Prostate gland (tissue), 2 donors: ENCODE data around the gene SIGLEC5.

Source experiments
- CTCF ChIP-seq, 4 experiments: fragments of 200-600 bp in 2 of 4; fragments of 450-650 bp in 2 of 4; sonication (generic) in 2 of 4; IDR thresholded peaks; 1 replicate in 3 of 4; 2 replicates in 1 of 4; pipeline ENCODE4 v1.5.1; 2016 to 2019; ENCODE audit warnings: antibody characterized with exemption in 4 of 4, mild to moderate bottlenecking in 2 of 4, moderate library complexity in 2 of 4
- POLR2A ChIP-seq: fragments of 450-650 bp; IDR thresholded peaks from one replicate; pipeline ENCODE4 v1.6.1; 2016; ENCODE audit warnings: antibody characterized with exemption, mild to moderate bottlenecking
- POLR2AphosphoS5 ChIP-seq: sonication (generic); formaldehyde crosslinking; IDR thresholded peaks from one replicate; pipeline ENCODE4 v1.6.1; 2017; ENCODE audit warnings: antibody characterized with exemption

GRCh38 chr19:51632126-51632525 is 1.9 kb upstream of the SIGLEC5 start:
- TF ChIP-seq POLR2AphosphoS5 (no peak), CTCF (IDR thresholded peaks at IDR 0.05) (no peak), POLR2A (no peak)
